ENCODE results near the gene PTPRR. TPM values are rescaled to one million over a fixed set of nuclear protein-coding genes. Genes with fewer than 3 reads are reported as not detected.

Gene PTPRR
- total and polyA plus RNA-seq, 2 of the 4 experiments (the other 2 are of a cell fraction), result 0.18 to 0.21 TPM

- TF ChIP-seq MXI1 (IDR thresholded peaks at IDR 0.05; ENCODE audit: borderline replicate concordance, low read depth, low read length) (no peak), RCOR1 (IDR thresholded peaks at IDR 0.05; ENCODE audit: insufficient replicate concordance, low read length) (no peak), ELK1 (IDR thresholded peaks at IDR 0.05; ENCODE audit: borderline replicate concordance, low read depth, low read length) (no peak), NFE2L2 (IDR thresholded peaks at IDR 0.05; ENCODE audit: low read depth, low read length) (no peak), POLR2A (IDR thresholded peaks at IDR 0.05; ENCODE audit: low read depth, low read length) (no peak), MAFK (IDR thresholded peaks at IDR 0.05; ENCODE audit: low read depth, low read length) (no peak), BHLHE40 (IDR thresholded peaks at IDR 0.05; ENCODE audit: low read depth, low read length) (no peak)
- Histone ChIP-seq H3K9me3 (ENCODE audit: control insufficient read depth, insufficient read depth, low read length) (peaks cover 2% of the 10 kb centered on the region; the same call in 1 of the 2 replicates), H4K20me1 (ENCODE audit: insufficient read depth, low read length) (no peaks in the 10 kb centered on the region), H3K14ac (replicated peaks; ENCODE audit: low read depth, low read length) (no peak overlapping the region), H3K36me3 (ENCODE audit: control insufficient read depth, insufficient read depth, low read length) (no peaks in the 10 kb centered on the region), H4K8ac (ENCODE audit: low read depth in 2 of 2, low read length in 2 of 2) (no peak overlapping the region), H3K4me2 (ENCODE audit: low read depth, low read length) (no peak overlapping the region), H2BK15ac (ENCODE audit: low read depth, low read length) (no peak overlapping the region), H4K5ac (ENCODE audit: low read depth, low read length) (no peak overlapping the region), H3K4ac (ENCODE audit: low read depth, low read length) (no peak overlapping the region), H4K91ac (ENCODE audit: insufficient read depth, low read depth, low read length) (no peak overlapping the region), H3K27ac (ENCODE audit: insufficient read depth, low read length) (no peak overlapping the region), H2AFZ (replicated peaks; ENCODE audit: low read length, poor library complexity) (no peak overlapping the region), H3K79me1 (ENCODE audit: low read depth in 1 of 2, low read length in 2 of 2) (no peaks in the 10 kb centered on the region), H3K18ac (ENCODE audit: low read depth, low read length) (no peak overlapping the region), H3K27me3 (ENCODE audit: control insufficient read depth, insufficient read depth, low read length) (no peaks in the 10 kb centered on the region), H3K9ac (ENCODE audit: low read depth, low read length) (no peak overlapping the region), H2AK5ac (ENCODE audit: low read depth, low read length) (no peak overlapping the region), H2AK9ac (replicated peaks; ENCODE audit: low read depth, low read length, poor library complexity) (no peak overlapping the region), H3K4me1 (ENCODE audit: control insufficient read depth, insufficient read depth, low read length) (no peaks in the 10 kb centered on the region), H2BK20ac (ENCODE audit: low read depth, low read length) (no peak overlapping the region), H3K9me1 (ENCODE audit: insufficient read depth, low read length) (no peaks in the 10 kb centered on the region), H3K4me3 (ENCODE audit: insufficient read depth, low read depth, low read length) (no peak overlapping the region), H2BK120ac (ENCODE audit: low read depth, low read length) (no peak overlapping the region), H3K56ac (ENCODE audit: extremely low read depth, insufficient read depth, low read length) (no peak overlapping the region), H3K23ac (ENCODE audit: low read depth, low read length) (no peak overlapping the region), H2BK5ac (ENCODE audit: low read depth, low read length, poor library complexity, severe bottlenecking) (no peak overlapping the region)
- ATAC-seq (ENCODE audit: low read depth), result no peak
- dilution Hi-C loops (cut with HindIII; ENCODE audit: low sequenced_read_pairs, unreplicated experiment), result no loop called here
- CTCF ChIA-PET, result no interaction called here
- no peak for DNase-seq
- POLR2A ChIA-PET (ENCODE audit: unreplicated experiment), result no interaction called here
- no TSS peak for BruUV-seq (replicated peaks)
- in situ Hi-C loops (cut with MboI; ENCODE audit: low sequenced_read_pairs), result no loop called here
- intact Hi-C loops (cut with micrococcal nuclease), result no loop called here
Measured at GRCh38 chr12:70794131-70794530, 126.4 kb downstream of the PTPRR start.

Measured in IMR-90 (cell line).